HG02678 (cell line): ENCODE results near the gene AMBRA1.
"Not testable (repeated sequence)": the region's sequence is repeated elsewhere in the genome, so short reads cannot be mapped to it uniquely, and the experiment has no call there.

Experiments
- ATAC-seq: cut with Tn5 transposase; IDR thresholded peaks from one replicate; pipeline ENCODE4 v1.9.1; 2021; ENCODE audit warnings: mild to moderate bottlenecking, moderate library complexity; ENCODE audit not compliant: unreplicated experiment

The AMBRA1 gene

DNA sequence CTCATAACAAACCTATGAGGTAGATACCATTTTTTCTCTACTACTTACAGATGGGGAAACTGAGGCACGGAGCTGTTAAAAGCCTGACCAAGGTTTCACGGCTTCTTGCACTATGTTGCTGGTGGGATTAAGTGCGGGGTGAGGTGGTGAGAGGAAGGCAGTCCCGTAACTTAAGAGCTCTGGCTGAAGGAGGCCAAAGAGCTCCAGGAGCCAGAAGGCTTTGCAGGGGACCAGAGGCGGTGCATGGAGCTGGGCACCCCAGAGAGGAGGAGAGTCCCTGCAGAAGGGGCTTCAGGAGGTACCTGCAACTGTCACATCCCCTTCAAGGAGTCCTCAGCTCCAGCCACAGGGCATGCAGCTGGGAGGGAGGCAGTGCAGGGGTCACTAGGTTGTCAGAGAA, 206.4 kb downstream of the AMBRA1 start:
- ATAC-seq: no peak

DNA sequence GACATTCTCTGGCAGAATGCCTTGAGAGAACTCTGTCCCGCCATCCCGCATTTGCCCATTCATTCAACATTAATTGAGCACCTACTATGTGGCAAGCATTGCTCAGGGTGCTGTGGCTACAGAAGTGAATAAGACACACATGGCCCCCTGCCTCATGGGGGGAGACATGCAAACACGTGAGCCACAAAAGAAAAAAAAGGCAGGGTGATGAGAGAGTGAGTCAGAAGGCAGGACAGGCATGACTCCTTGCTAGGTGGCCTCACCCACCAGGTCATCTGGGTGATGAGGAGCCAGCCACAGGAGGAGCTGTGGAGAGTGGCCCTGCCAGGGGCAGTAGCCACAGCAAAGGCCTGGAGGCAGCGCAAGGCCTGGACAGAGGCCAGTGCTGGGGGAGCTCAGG, 207.1 kb downstream of the AMBRA1 start:
- ATAC-seq: no peak

DNA sequence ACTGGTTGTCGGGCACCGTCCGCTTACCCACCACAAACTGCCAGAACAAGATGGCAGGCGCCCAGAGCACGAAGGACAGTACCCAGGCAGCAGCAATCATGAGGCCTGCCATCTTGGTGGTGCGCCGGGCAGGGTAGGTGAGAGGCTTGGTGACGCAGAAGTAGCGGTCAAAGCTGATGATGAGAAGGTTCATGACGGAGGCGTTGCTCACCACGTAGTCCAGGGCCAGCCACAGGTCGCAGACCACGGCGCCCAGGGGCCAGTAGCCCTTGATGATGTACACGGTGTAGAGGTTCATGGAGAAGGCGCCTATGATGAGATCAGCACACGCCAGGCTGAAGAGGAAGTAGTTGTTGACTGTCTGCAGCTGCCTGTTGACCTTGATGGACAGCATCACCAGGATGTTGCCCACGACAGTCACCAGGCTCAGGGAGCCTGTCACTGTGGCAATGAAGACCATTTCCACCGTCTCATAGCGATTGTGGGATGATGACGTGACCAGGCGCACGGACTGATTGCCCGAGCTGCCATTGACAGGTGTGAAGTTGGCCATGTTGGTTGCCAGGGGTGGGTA, 207.7 kb downstream of the AMBRA1 start:
- no peak for ATAC-seq

DNA sequence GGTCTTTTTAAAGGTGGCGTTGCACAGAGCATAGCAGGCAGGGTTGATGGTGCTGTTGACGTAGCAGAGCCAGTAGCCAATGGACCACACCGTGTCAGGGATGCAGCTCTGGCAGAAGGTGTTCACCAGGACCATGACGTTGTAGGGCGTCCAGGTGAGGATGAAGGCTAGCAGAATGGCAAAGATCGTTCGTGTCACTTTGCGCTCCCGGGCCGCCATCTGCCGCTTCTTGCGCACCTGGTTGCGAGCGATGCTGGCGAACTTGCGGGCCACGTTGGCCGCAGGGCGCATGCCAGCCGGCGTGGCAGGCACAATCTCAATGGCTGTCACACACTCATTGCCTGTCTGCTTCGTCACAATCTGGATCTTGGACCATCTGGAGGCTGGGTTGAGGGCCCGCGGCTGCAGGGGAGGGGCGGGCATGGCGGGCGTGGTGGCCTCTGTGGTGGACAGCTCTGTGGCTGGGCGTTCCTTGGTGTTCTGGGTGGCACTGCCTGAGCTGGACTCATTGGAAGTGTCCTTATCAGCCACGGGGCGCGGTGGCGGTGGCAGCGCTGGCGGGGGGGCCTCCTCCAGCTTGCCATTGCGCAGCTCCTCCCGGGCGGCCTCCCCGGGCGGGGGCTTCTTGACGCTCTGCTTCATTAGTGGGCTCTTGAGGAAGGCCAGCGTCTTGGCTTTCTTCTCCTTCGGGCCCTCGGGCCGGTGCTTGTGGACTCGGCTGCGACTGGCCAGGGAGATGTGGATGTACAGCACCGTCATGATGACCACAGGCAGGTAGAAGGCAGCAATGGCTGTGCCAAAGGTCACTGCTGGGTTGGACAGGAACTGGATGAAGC, 208.4 kb downstream of the AMBRA1 start:
- ATAC-seq: no peak

DNA sequence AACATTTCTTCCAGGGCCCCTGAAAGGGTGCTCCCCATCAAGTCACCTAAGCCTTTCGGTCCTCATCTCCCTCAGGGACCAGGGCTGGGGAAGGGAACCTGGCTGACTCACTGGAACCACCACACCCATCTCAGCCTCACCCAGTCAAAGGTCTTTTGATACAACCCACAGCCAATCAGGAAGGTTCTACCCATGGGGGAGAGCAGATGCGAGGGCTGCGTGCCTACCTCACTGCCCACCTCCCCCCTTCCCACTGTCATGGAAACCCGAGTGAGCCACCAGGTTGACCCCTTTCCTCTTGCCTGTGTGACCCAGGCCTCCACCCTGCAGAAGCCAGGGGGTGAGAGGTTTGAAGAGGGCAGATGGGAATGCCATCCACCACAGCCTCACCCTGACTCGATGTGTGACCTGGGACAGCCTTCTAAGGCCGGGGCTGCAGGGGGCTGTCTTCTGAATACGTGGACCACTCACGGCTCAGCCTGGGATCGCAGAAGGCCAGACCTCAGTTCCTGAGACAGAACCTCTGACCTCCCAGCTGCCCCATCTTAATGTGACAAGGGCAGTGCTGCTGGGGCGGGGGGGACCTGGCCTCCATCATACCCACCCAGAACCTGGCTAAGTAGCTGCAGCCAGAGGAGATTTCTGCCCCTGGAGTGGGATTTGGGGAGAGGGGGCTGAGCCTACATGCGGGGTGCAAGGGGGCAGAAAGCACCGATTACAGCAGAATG, 209.7 kb downstream of the AMBRA1 start:
- no peak for ATAC-seq

DNA sequence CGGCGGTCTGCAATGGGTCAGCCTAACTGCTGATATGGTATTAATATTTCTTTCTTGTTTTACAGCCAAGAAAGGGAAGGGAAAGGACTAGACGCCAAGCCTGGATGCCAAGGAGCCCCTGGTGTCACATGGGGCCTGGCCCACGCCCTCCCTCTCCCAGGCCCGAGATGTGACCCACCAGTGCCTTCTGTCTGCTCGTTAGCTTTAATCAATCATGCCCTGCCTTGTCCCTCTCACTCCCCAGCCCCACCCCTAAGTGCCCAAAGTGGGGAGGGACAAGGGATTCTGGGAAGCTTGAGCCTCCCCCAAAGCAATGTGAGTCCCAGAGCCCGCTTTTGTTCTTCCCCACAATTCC, 210.4 kb downstream of the AMBRA1 start:
- no peak for ATAC-seq

DNA sequence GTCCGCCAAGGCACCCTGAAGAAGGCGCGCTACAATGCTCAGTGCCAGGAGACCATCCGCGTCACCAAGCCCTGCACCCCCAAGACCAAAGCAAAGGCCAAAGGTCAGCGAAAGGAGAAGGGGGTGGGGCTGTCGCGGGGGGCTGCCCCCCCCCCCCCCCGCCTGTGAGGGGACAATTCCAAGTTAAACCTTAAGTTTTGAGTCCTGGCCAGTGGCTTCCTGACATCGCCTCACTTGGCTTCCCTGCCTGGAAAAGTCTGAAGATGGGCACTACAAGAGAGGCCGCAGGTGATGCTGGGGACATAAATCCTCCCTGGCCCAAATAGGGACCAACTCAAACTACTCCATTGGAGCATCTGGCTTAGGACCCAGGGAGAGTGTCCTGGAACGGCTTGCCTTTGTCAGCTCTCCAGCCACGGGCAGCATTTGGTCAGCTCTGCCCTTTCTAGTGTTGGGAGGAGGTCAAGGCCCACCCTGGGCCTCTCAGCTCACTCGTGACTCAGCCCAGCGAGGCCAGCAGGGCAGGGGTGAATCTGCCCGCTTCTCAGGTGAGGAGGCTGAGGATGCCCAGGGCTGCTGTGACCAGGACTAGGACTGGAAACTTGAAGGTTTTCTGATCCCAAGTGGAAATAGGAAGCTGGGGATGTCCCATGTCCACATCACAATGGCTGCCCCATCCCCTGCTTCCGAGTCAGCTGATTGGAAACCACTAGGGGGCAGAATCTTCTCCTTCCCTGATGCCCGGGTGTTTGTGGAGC, 211.0 kb downstream of the AMBRA1 start:
- no peak for ATAC-seq

DNA sequence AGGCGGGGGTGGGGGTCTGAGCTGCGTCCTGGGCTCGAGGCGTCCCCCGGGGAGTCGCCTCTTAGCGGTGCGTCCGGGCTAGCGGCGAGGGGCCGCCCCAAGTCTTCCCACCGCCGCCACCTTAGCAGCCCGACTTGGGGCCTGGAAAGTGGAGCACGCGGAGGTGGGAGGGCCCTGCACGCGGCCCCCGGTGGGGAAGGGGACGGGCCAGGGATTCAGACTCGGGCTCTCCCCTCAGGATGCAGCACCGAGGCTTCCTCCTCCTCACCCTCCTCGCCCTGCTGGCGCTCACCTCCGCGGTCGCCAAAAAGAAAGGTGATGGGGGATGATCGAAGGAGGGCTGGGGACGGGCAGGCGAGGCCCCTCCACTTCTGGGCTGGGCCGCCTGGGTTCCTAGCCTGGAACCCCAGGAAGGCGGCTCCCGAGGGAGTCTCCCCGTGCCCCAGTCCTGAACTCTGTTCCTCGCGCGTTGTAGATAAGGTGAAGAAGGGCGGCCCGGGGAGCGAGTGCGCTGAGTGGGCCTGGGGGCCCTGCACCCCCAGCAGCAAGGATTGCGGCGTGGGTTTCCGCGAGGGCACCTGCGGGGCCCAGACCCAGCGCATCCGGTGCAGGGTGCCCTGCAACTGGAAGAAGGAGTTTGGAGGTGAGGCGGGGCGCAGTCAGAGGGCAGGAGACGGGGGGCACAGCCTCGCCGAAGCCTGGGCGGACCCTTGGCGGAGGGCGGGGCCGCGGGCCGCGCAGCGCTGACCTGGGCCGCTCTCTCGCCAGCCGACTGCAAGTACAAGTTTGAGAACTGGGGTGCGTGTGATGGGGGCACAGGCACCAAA, 211.8 kb downstream of the AMBRA1 start:
- ATAC-seq: no peak

DNA sequence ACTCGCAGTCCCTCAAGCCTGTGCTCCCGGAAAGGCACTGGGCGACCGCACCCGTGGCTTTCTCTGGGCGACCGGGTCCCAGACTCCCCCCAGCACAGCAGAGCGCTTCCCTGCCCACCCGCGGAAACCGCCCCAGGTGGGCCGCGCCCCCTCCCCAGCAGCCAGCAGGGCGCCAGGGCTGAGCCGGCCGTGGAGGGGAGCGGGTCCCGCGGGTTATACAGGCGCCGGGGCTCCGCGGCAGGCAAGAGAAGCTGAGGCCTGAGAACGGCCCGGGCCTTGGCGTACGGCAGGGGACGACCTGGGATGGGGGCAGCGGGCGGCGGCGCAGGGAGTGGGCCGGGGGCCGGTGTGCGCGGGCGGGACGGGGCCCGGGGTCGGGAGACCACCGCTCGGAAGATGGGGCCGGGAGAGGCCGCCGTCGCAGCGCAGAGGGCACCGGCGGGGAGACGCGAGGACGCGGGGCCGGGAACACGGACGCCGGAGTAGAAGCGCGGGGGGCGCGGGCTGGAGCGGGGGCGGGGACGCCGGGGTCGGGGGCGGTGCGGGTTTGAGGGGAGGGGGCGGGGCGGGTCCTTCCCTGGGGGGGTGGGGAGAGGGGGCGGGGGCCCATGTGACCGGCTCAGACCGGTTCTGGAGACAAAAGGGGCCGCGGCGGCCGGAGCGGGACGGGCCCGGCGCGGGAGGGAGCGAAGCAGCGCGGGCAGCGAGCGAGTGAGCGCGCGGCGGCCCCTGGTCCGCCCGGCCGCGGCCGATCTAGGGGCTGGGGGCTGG, 212.6 kb downstream of the AMBRA1 start, which contains the start of gene MDK:
TSS of gene MDK (plus strand) at position 622 of the 771 bp plus-strand sequence. CDS start 389 bp downstream, outside the sequence.
- no peak for ATAC-seq

DNA sequence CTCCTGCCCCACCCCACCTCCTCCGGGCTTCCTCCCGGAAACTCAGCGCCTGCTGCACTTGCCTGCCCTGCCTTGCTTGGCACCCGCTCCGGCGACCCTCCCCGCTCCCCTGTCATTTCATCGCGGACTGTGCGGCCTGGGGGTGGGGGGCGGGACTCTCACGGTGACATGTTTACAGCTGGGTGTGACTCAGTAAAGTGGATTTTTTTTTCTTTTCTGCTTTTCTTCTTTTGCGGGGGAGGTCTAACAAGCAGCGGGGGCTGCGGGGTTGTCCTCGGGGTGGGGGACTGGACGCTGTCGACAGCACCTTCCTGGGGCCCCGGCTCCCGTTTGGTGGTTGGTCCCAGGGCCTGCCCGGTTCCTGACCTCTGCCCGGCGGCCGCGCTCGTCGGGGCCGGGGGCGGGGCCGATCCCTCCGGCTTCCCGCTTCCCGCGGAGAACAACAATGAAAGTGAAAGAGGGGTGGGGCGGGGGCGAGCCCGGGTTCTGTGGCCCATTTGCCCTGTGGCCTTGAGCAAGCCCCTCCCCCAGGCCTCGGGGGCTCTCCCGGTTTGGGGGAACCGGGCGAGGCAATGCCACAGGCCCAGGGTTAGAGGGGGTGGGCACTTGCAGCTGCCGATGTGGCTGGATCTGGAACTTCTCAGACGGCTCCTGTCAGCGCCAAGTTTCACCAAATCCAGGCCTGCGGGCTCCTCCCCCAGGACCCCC, 213.3 kb downstream of the AMBRA1 start:
- ATAC-seq: no peak

DNA sequence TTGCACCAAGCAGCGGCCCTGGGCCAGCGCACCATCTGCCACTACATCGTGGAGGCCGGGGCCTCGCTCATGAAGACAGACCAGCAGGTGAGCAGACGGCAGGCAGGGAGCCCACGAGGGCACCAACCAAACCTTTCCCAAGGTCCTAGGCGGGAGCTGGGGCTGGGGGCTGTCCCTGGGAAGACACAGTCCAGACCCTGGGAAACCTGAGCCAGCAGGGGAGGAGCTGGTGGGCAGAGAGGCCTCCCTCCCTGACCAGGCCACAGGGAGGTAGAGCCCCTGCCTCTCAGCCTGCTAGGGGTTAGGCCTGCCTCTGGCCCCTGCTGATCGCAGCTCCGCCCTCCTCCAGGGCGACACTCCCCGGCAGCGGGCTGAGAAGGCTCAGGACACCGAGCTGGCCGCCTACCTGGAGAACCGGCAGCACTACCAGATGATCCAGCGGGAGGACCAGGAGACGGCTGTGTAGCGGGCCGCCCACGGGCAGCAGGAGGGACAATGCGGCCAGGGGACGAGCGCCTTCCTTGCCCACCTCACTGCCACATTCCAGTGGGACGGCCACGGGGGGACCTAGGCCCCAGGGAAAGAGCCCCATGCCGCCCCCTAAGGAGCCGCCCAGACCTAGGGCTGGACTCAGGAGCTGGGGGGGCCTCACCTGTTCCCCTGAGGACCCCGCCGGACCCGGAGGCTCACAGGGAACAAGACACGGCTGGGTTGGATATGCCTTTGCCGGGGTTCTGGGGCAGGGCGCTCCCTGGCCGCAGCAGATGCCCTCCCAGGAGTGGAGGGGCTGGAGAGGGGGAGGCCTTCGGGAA, 214.1 kb downstream of the AMBRA1 start:
- ATAC-seq: not testable (repeated sequence)

DNA sequence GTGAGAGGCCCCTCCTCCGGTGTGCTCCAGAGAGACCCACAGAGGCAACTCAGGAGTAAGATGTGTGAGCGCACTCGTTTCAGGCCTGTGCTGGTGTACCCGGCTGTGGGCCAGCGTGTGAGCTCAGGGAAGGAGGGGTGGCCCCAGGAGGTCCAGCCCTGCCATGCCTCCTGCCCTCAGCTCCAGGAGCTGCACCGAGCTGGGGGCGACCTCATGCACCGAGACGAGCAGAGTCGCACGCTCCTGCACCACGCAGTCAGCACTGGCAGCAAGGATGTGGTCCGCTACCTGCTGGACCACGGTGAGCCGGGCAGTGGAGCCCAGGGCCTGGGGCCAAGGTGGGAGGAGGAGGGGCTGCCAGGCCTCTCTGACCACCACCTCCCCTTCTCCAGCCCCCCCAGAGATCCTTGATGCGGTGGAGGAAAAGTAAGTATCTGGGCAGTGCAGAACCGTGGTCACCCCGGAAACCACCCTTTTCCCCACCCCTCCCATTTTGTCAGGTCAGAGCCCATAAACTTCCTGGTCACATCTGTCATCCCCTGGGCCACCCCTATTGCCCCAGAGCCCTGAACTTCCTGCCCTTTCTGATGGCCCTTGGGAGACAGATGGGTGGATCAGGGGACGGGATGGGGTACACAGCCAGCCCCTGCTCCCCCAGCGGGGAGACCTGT, 214.9 kb downstream of the AMBRA1 start:
- ATAC-seq: no peak

DNA sequence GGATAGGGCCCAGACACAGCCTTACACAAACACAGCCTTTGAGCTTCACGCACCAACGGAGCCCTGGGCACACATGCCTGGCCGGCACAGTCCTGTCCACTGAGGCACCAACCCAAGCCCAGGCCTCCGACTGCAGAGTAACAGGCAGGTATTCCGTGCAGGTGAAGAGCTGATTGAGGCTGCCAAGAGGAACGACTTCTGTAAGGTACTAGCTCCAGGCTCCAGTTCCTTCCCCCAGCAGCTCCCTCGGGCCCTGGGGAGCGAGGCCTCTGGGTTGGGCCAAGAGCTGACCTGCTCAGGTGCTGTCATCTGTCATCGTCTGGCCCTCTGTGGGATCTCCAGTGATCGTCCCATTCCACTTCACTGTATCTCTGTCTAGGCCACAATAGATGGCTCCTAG, 215.5 kb downstream of the AMBRA1 start:
- no peak for ATAC-seq

DNA sequence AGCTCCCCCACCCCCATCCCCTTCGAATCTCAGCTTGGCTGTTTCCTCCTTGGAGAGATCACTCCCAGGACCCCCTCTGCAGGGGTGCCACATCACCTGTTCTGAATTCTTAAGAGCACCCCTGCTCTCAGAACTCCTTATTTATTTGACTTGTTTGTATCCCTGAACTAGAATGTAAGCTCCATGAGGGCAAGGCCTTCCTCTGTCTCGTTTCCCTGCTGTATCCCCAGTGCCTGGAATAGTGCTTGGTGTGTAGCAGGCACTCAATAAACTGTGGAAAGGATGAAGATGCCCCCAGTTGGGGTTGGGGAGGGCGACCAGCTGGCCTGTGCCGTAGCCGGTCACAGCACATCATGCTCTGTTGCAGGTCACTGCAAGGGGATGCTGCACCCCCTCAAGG, 216.0 kb downstream of the AMBRA1 start:
- ATAC-seq: no peak

DNA sequence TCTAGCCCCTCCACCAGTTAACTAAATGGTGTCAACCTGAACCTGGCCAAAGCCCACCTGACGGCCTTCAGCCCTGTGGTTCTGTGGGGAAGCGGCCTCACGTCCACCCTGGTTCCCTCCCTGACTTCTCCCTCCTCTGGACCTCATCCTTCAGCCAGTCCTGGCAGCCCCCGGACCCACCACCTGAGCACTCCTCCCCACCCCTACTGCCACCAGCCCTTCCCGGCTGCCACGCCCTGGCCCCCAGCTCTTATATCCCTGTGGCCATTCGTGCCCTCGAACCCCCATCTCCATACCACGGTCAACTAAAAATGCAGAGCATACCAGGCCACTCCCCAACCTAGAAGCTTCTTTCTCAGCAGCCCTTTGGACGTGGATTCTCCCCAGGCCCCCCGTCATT, 216.5 kb downstream of the AMBRA1 start:
- no peak for ATAC-seq

DNA sequence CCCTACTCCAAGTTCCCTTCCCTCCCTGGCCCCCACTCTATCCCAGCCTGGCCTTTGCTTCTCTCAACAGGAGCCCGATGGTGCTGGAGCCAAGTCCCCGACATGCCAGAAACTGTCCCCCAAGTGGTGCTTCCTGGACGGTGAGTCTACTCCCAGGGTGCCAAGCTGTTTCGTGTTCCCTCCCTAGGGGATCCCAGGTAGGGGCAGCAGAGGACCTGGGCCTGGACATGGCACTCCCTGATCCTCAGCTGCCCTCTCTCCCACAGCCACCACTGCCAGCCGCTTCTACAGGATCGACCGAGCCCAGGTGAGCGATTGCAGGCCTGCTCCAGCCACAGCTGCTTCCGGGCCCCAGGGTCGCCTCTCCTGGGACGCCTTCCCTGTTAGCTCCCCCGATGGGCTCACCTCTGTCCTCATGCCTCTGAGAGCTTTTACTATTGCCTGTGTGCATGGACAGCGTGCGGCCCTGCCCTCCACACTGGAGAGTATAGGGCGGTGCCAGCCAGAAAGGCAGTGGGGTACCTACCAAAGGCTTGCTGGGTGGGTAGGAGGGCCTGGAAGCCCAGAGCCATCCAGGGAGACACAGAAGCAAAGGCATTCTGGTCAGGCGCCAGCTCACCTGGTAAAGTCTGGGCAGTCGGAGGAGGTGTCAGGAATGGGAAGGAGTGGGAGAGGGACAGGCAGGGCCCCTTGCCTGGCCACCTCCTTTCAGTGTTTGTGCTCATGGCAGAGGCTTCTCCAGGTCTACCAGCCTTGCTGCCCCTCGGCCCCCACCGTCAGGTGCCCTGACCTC, 217.4 kb downstream of the AMBRA1 start:
- no peak for ATAC-seq
